Measurements from ENCODE around the gene XKR7.

Gene XKR7

DNA sequence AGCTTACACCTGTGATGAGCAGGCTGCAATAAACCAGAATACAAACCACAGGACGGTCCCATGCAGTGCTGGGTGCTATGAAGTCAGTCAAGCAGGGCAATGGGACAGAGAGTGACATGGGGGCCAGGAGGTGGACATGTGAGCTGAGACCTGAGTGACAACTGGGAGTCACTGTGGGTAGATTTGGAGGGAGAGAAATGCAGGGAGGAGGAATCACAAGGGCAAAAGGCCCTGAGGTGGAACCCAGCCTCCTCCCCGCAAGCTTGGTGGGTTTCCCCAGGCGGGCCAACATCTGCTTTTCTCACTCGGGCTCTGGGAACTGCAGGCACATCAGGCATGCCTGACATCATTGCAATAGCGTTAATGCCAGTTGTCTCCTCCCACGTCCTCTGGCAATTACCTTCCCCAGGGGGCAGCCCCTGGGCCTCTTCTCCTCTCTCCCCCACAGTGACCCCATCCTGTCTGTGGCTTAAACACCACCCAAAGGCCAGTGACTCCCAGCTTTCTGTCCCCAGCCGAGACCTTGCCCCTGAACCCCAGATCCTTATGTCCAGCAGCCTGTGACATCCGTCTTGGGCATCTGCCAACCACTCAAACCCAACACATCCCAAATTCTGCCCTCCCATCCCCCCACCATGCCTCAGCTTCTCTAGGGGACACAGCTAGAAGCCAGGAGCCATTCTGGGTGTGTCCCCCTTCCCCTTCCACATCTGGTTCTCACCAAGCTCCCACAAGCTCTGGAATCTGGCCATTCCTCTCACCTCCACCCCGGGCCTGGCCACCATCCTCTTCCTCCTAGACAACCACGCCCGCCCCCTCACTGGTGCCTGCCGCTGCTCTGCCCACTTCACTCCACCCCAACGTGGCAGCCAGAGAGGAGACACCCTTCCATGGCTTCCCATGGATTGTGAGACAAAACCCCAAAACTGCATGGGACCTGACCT, 44.3 kb upstream of the XKR7 start:
- TF ChIP-seq, protein P1, sequence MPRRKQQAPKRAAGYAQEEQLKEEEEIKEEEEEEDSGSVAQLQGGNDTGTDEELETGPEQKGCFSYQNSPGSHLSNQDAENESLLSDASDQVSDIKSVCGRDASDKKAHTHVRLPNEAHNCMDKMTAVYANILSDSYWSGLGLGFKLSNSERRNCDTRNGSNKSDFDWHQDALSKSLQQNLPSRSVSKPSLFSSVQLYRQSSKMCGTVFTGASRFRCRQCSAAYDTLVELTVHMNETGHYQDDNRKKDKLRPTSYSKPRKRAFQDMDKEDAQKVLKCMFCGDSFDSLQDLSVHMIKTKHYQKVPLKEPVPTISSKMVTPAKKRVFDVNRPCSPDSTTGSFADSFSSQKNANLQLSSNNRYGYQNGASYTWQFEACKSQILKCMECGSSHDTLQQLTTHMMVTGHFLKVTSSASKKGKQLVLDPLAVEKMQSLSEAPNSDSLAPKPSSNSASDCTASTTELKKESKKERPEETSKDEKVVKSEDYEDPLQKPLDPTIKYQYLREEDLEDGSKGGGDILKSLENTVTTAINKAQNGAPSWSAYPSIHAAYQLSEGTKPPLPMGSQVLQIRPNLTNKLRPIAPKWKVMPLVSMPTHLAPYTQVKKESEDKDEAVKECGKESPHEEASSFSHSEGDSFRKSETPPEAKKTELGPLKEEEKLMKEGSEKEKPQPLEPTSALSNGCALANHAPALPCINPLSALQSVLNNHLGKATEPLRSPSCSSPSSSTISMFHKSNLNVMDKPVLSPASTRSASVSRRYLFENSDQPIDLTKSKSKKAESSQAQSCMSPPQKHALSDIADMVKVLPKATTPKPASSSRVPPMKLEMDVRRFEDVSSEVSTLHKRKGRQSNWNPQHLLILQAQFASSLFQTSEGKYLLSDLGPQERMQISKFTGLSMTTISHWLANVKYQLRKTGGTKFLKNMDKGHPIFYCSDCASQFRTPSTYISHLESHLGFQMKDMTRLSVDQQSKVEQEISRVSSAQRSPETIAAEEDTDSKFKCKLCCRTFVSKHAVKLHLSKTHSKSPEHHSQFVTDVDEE (CRISPR knock-in tag; IDR thresholded peaks at IDR 0.05) = no peak
- TF ChIP-seq TCF4 (CRISPR knock-in tag; IDR thresholded peaks at IDR 0.05; ENCODE audit: borderline replicate concordance) (no peak), ZNF70 (CRISPR knock-in tag; IDR thresholded peaks at IDR 0.05) (no peak), ESRRG (CRISPR knock-in tag; IDR thresholded peaks at IDR 0.05) (no peak), CREB5 (CRISPR knock-in tag; IDR thresholded peaks at IDR 0.05; ENCODE audit: low read depth) (no peak), RARB (CRISPR knock-in tag; IDR thresholded peaks at IDR 0.05) (no peak), ARNTL (CRISPR knock-in tag; IDR thresholded peaks at IDR 0.05; ENCODE audit: borderline replicate concordance, low read depth) (no peak), BACH2 (CRISPR knock-in tag; IDR thresholded peaks at IDR 0.05; ENCODE audit: borderline replicate concordance) (no peak), GLIS3 (CRISPR knock-in tag; IDR thresholded peaks at IDR 0.05) (no peak), ZC3H10 (CRISPR knock-in tag; IDR thresholded peaks at IDR 0.05) (no peak), ZNF565 (CRISPR knock-in tag; conservative IDR thresholded peaks at IDR 0.05; ENCODE audit: low read depth) (no peak), OSR1 (CRISPR knock-in tag; IDR thresholded peaks at IDR 0.05) (no peak), ZNF8 (CRISPR knock-in tag; IDR thresholded peaks at IDR 0.05) (no peak), CSRNP3 (CRISPR knock-in tag; IDR thresholded peaks at IDR 0.05) (no peak), ZFP3 (CRISPR knock-in tag; IDR thresholded peaks at IDR 0.05) (no peak), ISL1 (CRISPR knock-in tag; IDR thresholded peaks at IDR 0.05) (no peak), TOX (CRISPR knock-in tag; IDR thresholded peaks at IDR 0.05; ENCODE audit: borderline replicate concordance) (no peak), ZFP30 (CRISPR knock-in tag; IDR thresholded peaks at IDR 0.05) (no peak)
- TF ChIP-seq, protein P2, sequence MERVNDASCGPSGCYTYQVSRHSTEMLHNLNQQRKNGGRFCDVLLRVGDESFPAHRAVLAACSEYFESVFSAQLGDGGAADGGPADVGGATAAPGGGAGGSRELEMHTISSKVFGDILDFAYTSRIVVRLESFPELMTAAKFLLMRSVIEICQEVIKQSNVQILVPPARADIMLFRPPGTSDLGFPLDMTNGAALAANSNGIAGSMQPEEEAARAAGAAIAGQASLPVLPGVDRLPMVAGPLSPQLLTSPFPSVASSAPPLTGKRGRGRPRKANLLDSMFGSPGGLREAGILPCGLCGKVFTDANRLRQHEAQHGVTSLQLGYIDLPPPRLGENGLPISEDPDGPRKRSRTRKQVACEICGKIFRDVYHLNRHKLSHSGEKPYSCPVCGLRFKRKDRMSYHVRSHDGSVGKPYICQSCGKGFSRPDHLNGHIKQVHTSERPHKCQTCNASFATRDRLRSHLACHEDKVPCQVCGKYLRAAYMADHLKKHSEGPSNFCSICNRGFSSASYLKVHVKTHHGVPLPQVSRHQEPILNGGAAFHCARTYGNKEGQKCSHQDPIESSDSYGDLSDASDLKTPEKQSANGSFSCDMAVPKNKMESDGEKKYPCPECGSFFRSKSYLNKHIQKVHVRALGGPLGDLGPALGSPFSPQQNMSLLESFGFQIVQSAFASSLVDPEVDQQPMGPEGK (CRISPR knock-in tag; IDR thresholded peaks at IDR 0.05; ENCODE audit: borderline replicate concordance) = no peak
- TF ChIP-seq, protein P3, sequence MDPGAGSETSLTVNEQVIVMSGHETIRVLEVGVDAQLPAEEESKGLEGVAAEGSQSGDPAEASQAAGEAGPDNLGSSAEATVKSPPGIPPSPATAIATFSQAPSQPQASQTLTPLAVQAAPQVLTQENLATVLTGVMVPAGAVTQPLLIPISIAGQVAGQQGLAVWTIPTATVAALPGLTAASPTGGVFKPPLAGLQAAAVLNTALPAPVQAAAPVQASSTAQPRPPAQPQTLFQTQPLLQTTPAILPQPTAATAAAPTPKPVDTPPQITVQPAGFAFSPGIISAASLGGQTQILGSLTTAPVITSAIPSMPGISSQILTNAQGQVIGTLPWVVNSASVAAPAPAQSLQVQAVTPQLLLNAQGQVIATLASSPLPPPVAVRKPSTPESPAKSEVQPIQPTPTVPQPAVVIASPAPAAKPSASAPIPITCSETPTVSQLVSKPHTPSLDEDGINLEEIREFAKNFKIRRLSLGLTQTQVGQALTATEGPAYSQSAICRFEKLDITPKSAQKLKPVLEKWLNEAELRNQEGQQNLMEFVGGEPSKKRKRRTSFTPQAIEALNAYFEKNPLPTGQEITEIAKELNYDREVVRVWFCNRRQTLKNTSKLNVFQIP (CRISPR knock-in tag; IDR thresholded peaks at IDR 0.05; ENCODE audit: borderline replicate concordance, low read depth) = no peak
- no peak for ATAC-seq

DNA sequence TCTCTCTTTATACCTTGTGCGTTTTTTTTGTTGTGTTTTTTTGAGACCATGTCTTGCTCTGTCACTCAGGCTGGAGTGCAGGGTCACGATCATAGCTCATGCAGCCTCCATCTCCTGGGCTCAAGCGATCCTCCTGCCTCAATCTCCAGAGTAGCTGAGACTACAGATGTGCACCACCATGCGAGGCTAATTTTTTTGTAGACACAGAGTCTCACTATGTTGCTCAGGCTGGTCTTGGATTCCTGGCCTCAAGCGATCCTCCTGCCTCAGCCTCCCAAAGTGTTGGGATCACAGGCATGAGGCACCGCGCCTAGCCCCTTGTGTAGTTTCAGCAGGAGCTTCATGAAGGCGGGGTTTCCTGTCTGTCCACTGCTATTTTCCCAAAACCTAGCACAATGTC, 43.4 kb upstream of the XKR7 start:
- no peak for ATAC-seq
- TF ChIP-seq ZNF70 (CRISPR knock-in tag; IDR thresholded peaks at IDR 0.05) (no peak), CREB5 (CRISPR knock-in tag; IDR thresholded peaks at IDR 0.05; ENCODE audit: low read depth) (no peak), PPARA (CRISPR knock-in tag; IDR thresholded peaks at IDR 0.05; ENCODE audit: borderline replicate concordance) (no peak), GLIS3 (CRISPR knock-in tag; IDR thresholded peaks at IDR 0.05) (no peak), ARNTL (CRISPR knock-in tag; IDR thresholded peaks at IDR 0.05; ENCODE audit: borderline replicate concordance, low read depth) (no peak), TCF4 (CRISPR knock-in tag; IDR thresholded peaks at IDR 0.05; ENCODE audit: borderline replicate concordance) (no peak), SNAI2 (CRISPR knock-in tag; IDR thresholded peaks at IDR 0.05) (no peak), CSRNP3 (CRISPR knock-in tag; IDR thresholded peaks at IDR 0.05) (no peak), ZNF565 (CRISPR knock-in tag; conservative IDR thresholded peaks at IDR 0.05; ENCODE audit: low read depth) (no peak), ZFP3 (CRISPR knock-in tag; IDR thresholded peaks at IDR 0.05) (no peak)
- TF ChIP-seq, protein P2 (CRISPR knock-in tag; IDR thresholded peaks at IDR 0.05; ENCODE audit: borderline replicate concordance) = no peak
